ENCODE data around the gene LRP11.
A peak's percentile ranks its signal among the peaks of the same experiment; 100 is the strongest.
"Not testable (repeated sequence)": the region's sequence is repeated elsewhere in the genome, so short reads cannot be mapped to it uniquely, and the experiment has no call there.

The LRP11 gene

DNA sequence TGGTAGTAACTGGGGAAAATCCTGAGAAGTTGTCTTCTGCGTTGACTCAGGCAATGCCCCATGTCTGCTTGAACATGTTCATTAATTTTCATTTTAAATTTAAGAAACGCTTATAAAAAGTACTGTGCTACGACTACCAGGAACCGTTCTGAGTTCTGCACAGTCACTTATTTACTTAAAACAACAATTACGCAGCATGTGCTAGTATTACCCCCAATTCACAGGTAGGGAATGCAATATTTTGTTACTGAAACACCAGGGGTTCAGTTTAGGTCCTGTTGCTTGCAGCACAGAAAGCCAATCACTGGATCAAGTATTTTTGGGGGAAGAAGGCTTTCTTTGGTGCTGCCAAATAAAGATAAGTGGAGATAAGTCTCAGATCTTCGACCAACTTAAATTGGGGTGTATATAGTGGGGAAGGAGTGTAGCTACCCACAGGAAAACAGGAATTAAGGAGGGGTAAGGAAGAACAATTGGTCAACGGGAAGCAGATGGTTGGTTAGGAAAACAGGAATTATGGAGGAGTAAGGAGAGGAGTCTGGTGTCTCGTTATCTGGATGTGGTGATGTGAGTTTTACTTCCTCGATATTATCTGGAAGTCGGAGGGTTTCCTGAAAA, 5.2 kb upstream of the LRP11 start:
- in situ Hi-C loops (cut with HindIII; ENCODE audit: low sequenced_read_pairs), result no loop called here
- TF ChIP-seq, protein P1, sequence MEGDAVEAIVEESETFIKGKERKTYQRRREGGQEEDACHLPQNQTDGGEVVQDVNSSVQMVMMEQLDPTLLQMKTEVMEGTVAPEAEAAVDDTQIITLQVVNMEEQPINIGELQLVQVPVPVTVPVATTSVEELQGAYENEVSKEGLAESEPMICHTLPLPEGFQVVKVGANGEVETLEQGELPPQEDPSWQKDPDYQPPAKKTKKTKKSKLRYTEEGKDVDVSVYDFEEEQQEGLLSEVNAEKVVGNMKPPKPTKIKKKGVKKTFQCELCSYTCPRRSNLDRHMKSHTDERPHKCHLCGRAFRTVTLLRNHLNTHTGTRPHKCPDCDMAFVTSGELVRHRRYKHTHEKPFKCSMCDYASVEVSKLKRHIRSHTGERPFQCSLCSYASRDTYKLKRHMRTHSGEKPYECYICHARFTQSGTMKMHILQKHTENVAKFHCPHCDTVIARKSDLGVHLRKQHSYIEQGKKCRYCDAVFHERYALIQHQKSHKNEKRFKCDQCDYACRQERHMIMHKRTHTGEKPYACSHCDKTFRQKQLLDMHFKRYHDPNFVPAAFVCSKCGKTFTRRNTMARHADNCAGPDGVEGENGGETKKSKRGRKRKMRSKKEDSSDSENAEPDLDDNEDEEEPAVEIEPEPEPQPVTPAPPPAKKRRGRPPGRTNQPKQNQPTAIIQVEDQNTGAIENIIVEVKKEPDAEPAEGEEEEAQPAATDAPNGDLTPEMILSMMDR (IDR thresholded peaks at IDR 0.05; ENCODE audit: low read depth, low read length), result no peak
- H3K4me3 ChIP-seq (ENCODE audit: low read depth, low read length), result no peak overlapping the region

DNA sequence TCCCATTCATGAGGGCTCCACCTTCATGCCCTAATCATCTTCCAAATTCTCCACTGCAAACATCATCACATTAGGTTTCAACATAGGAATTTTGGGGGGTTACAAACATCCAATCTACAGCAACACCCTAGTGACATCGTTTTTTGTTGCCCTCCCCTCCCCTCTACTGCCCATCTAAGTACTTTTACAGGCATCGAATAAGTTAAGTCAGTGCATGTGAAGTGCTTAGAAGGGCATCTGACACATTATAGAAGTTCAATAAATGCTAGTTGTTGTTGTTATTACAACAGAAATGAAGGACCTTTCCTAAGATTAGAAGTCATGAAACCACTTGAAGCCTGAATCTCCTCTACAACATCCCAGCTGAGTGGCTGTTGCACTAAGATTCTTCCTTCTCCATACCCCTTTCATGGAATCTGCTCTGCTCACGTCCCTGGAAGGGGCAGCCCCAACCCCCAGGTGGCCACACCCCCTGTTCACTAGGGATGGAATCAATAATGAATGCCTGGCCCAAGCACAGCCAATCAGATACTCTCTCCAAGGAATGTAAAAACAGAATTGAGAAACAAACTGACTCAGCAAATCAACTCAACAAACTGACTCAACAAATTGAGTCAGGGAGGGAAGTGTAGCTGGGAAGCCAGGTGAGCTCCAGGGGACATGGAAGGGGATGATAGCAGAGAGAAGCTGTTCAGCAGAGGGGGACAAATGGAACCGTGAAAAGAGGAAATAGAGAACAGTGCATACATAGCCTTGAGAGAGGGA, 3.9 kb upstream of the LRP11 start:
- TF ChIP-seq, protein P1 (IDR thresholded peaks at IDR 0.05; ENCODE audit: low read depth, low read length), result no peak
- no peak for DNase-seq (ENCODE audit: low read depth, low spot score)
- in situ Hi-C loops (cut with HindIII; ENCODE audit: low sequenced_read_pairs), result no loop called here
- H3K4me3 ChIP-seq (ENCODE audit: low read depth, low read length), result no peak overlapping the region

More for the DNA sequence above, 5.2 kb upstream of the LRP11 start:
- DNase-seq (ENCODE audit: low read depth, low spot score), result no peak

DNA sequence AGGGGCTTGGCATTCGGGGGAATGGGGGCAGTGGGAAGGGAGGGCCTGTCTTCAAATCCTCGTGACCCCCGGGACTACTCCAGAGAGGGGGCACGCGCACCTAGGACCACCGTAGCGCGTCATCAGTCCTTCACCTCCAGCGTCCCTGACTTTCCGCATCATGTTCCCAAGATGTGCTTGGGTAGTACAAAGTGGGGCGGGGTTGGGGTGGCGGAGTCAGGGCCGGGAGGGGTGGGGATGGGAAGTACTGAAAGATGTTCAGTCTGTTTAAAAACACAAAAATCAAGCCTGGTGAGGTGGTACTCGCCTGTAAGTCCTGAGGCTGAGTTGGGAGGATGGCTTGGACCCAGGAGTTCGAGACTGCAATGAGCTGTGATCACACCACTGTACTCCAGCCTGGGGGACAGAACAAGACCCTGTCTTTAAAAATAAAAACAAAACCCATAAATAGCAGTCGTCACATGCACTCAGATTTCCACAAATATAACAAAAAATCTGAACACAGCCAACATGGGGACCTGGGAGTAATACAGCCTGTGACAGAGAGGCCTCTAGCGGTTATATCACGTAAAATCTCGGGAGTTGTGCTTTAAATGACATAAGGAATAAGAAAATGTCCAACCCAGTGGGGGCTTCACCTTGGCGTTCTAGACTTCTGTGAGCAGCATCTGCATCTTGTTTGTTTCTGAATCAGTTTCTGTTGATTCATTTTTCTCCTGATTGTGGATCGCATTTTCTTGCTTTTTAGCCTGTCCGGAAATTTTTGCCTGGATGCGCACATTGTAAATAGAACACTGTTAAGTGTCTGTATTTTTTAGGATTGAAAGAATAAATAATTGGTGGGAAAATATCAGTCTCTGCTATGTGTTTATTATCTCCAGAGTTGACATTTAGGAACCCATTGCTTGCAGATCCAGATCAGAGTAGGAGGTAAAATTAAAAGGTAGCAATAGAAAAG, 698 bp upstream of the LRP11 start:
- in situ Hi-C loops (cut with HindIII; ENCODE audit: low sequenced_read_pairs), result no loop called here
- peak; percentile 79 for DNase-seq (ENCODE audit: low read depth, low spot score)
- TF ChIP-seq, protein P1 (IDR thresholded peaks at IDR 0.05; ENCODE audit: low read depth, low read length), result peak; percentile 73
- H3K4me3 ChIP-seq (ENCODE audit: low read depth, low read length), result peak overlapping the region; percentile 54

DNA sequence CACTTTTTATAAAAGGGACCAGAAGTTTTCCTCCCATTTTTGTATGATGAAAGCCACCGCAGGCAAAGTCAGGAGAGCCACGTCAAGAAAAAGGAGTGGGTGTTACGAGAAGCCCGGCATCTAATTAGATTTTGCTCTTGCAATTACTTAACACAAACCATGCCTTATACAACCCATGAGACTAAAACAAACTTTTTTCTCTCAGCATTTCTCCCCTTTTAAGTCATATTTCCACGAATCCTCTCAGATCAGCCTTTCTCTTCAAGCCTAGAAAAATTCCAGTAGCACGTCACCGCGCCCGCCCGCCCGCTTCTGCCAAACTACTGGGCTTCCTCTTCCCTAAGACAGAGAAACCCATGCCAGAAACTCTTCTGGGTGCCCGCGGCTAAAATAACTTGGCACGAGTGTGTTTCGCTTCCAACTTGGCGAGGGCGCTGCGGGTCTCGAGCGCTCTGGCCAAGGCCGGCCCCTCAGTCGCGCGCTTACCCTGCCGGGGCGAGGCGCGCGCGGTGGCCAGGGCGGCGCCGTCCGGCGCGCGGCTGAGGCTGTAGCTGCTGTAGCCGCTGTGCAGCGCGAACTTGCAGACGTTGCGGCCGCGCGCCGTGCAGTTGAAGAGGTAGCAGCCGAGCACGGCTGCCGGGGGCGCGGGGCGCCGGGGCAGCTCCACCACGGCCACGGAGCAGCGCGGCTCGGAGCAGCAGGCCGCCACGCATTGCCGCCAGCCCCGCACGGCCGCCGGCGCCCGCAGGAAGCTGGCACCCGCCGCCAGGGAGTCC, 1.0 kb downstream of the LRP11 start:
- DNase-seq (ENCODE audit: low read depth, low spot score), result peak; percentile 76

DNA sequence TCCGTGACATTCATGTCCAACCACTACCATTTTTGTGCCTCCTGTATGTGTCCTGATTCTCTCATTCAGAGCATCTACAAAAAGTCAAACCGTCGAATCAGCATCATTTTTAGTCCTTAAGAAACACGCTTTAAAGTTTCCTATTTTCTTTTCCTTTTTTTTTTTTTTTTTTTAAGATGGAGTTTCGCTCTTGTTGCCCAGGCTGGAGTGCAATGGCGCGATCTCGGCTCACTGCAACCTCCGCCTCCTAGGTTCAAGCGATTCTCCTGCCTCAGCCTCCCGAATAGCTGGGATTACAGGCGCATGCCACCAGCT, 1.8 kb downstream of the LRP11 start:
- peak overlapping the region; percentile 54 for H3K4me3 ChIP-seq (ENCODE audit: low read depth, low read length)
- in situ Hi-C loops (cut with HindIII; ENCODE audit: low sequenced_read_pairs); DNase-seq (ENCODE audit: low read depth, low spot score): not testable (repeated sequence)

More for the DNA sequence above, 1.0 kb downstream of the LRP11 start:
- H3K4me3 ChIP-seq (ENCODE audit: low read depth, low read length), result peak overlapping the region; percentile 54
- in situ Hi-C loops (cut with HindIII; ENCODE audit: low sequenced_read_pairs), result no loop called here
- TF ChIP-seq, protein P1 (IDR thresholded peaks at IDR 0.05; ENCODE audit: low read depth, low read length), result no peak

DNA sequence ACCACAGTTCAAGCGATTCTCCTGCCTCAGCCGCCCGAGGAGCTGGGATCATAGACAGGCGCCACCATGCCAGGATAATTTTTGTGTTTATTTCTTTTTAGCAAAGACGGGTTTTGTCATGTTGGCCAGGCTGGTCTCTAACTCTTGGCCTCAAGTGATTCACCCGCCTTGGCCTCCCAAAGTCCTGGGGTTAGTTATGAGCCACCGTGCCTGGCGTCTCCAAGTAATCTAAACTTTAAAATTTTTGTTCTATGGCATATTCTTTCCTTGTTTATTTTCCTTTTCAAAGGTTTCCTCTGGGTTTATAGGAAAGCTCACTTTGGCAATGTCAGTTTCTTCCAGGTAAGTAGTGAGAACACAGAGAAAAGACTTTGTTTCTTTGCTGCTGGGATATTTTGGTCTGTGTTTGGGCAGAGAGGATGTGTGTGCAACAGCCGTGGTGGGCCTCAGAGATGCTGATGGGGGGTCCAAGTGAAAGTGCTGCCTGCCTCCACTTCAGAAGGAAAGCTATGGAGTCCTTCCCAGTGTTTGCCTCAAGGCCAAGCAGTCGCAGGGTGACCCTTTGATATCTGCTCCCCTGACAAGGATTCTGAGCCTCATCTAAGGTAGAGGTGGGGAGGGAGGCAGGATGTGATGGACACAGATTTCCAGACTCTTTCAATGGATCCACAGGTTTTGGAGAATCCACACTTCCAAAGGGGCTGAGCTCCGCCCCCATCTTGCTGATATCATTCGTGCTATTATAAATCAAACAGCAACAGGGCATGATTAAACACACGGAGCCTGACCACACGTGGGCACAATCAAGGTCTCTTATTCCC, 2.3 kb downstream of the LRP11 start:
- TF ChIP-seq, protein P1 (IDR thresholded peaks at IDR 0.05; ENCODE audit: low read depth, low read length), result no peak
- in situ Hi-C loops (cut with HindIII; ENCODE audit: low sequenced_read_pairs), result no loop called here
- no peak for DNase-seq (ENCODE audit: low read depth, low spot score)
- peak overlapping the region; percentile 54 for H3K4me3 ChIP-seq (ENCODE audit: low read depth, low read length)
